Colonic mucosa (tissue), 4 donors: ENCODE measurements around the gene HDC. TPM values are rescaled to one million over a fixed set of nuclear protein-coding genes. Genes with fewer than 3 reads are reported as not detected.

Experiments
- DNase-seq: peaks from one replicate; pipeline ENCODE4 v3.0.0-alpha.2; 2020
- H3K27ac ChIP-seq: fragments of 200-600 bp; one replicate; pipeline ENCODE4 v1.8.0; 2021
- H3K27me3 ChIP-seq: fragments of 200-600 bp; one replicate; pipeline ENCODE4 v1.8.0; 2021
- H3K36me3 ChIP-seq: fragments of 200-600 bp; one replicate; pipeline ENCODE4 v1.8.0; 2021
- H3K4me1 ChIP-seq: fragments of 200-600 bp; one replicate; pipeline ENCODE4 v1.8.0; 2021; ENCODE audit warnings: mild to moderate bottlenecking
- H3K4me3 ChIP-seq: fragments of 200-600 bp; one replicate; pipeline ENCODE4 v1.8.0; 2021
- H3K9ac ChIP-seq, 2 donors: one replicate each; pipeline ENCODE4 v1.7.0; 2013; ENCODE audit warnings: control low read depth in 2 of 2, low read depth in 2 of 2, low read length in 2 of 2
- H3K9me3 ChIP-seq: fragments of 200-600 bp; one replicate; pipeline ENCODE4 v1.8.0; 2021
- intact Hi-C: fragments of 100-400 bp; cut with DNase I; formaldehyde crosslinking; loops from one replicate; pipeline ENCODE4 v1.14.1; 2022
- total RNA-seq, 2 donors: library from RNA; stranded (reverse); fragmentation: NEBNext Ultra II Directional in 1 of 2; extraction: Animal tissue kit (Norgen Biotek cat#: 25700) in 1 of 2; gene quantifications; one replicate each; pipeline ENCODE4 v1.2.1, GENCODE V29; 2021
- TF ChIP-seq, protein P1 (sequence below): fragments of 200-600 bp; IDR thresholded peaks from one replicate; pipeline ENCODE4 v1.8.0; 2022; ENCODE audit warnings: antibody characterized with exemption, mild to moderate bottlenecking
- donor health status: healthy.
- donor health status: DM: no; HTN: no; CAD: no.
- donor health status: DM: no; HTN: no; CAD: no.

The HDC gene
- total RNA-seq, 2 donors from 2014 or later = 2.0 to 4.1 TPM

DNA sequence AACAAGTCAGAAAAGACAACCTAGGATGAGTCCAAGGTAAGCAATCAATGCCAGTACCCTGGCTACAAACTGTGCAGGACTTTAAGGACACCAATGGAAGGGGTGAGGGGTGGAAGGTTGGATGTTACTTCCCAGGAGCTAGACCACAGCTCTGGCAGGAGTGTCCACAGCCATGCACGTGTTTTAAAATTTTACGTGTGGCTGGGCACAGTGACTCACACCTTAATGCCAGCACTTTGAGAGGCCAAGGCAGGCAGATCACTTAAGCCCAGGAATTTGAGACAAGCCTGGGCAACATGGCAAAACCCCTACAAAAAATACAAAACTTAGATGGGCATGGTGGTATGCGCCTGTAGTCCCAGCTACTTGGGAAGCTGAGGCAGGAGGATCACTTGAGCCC is 14.7 kb upstream of the HDC start:
- Histone ChIP-seq H3K27me3 (no peaks in the 10 kb centered on the region), H3K9me3 (no peaks in the 10 kb centered on the region), H3K27ac (no peak overlapping the region), H3K4me1 (no peaks in the 10 kb centered on the region), H3K36me3 (no peaks in the 10 kb centered on the region), H3K9ac (no peak overlapping the region), H3K4me3 (no peak overlapping the region)
- TF ChIP-seq, protein P1, sequence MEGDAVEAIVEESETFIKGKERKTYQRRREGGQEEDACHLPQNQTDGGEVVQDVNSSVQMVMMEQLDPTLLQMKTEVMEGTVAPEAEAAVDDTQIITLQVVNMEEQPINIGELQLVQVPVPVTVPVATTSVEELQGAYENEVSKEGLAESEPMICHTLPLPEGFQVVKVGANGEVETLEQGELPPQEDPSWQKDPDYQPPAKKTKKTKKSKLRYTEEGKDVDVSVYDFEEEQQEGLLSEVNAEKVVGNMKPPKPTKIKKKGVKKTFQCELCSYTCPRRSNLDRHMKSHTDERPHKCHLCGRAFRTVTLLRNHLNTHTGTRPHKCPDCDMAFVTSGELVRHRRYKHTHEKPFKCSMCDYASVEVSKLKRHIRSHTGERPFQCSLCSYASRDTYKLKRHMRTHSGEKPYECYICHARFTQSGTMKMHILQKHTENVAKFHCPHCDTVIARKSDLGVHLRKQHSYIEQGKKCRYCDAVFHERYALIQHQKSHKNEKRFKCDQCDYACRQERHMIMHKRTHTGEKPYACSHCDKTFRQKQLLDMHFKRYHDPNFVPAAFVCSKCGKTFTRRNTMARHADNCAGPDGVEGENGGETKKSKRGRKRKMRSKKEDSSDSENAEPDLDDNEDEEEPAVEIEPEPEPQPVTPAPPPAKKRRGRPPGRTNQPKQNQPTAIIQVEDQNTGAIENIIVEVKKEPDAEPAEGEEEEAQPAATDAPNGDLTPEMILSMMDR = no peak
- intact Hi-C loops = no loop called here
- no peak for DNase-seq

DNA sequence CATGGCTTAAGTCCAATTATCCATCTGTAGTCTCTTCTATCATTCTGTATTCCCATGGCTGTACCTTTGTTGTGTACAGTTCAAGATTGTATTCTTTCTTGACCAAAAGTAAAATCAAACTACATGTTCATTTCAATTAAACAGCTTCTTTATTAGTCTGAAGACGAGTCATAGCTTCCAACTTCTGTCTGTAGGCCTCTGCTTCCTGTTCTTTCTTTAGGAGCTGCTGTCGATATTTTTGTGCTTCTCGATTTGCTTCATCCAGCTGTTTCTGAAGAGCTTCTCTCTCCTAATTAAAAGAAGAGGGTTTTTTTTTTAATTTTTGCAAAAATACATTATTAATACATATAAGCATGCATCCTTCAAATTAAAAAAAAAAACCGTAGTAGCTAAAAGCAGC is 13.0 kb upstream of the HDC start:
- Histone ChIP-seq H3K9me3 (no peaks in the 10 kb centered on the region), H3K4me3 (no peak overlapping the region), H3K9ac (no peak overlapping the region), H3K36me3 (no peaks in the 10 kb centered on the region), H3K27me3 (no peaks in the 10 kb centered on the region), H3K4me1 (no peaks in the 10 kb centered on the region), H3K27ac (no peak overlapping the region)
- intact Hi-C loops = no loop called here
- TF ChIP-seq, protein P1 = no peak
- no peak for DNase-seq

DNA sequence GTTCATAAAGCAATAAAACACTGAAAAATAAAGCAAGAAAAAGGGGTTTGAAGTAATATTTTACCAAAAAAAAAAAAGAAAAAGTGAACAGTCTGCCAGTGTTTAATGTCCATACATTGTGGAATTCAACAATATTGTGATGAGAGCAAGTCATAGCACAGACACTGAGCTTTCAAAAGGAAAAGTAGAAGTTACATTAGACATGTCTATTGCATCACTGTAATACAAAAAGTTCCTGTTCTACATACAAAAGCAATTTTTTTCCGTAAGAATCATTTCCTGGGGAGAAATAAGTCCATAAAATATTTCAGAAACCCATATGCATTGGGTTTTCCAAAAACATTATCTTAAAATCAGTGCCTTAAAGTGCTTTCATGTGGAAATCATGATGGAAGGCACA is 11.8 kb upstream of the HDC start:
- no peaks in the 10 kb centered on the region for H3K4me1 ChIP-seq
- no peak for DNase-seq
- no peaks in the 10 kb centered on the region for H3K36me3 ChIP-seq
- no peaks in the 10 kb centered on the region for H3K27me3 ChIP-seq
- H3K9ac ChIP-seq = no peak overlapping the region
- TF ChIP-seq, protein P1 = no peak
- no peak overlapping the region for H3K4me3 ChIP-seq
- intact Hi-C loops = no loop called here
- H3K27ac ChIP-seq = no peak overlapping the region
- no peaks in the 10 kb centered on the region for H3K9me3 ChIP-seq

DNA sequence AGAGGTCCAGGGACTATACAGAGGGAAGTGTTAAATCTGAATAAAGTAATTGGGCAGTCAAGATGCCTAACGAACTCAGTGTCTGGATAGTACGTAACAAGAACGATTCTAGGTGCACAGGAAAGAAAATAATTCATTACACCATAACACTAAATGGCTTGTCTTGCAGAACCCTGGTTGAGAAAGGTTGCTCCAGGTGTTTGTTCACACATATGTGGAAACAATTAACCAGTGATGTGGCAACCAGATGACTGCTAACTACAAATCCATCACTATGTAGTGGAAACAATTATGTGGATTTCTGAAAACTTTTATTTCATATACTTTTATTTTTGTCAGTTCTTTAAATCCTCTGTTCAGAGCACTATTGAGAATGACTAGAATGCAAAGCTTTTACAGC is 10.4 kb upstream of the HDC start:
- H3K9ac ChIP-seq = no peak overlapping the region
- H3K36me3 ChIP-seq = no peaks in the 10 kb centered on the region
- H3K9me3 ChIP-seq = no peaks in the 10 kb centered on the region
- intact Hi-C loops = no loop called here
- no peaks in the 10 kb centered on the region for H3K4me1 ChIP-seq
- no peak overlapping the region for H3K27ac ChIP-seq
- no peak overlapping the region for H3K4me3 ChIP-seq
- H3K27me3 ChIP-seq = no peaks in the 10 kb centered on the region
- no peak for DNase-seq
- TF ChIP-seq, protein P1 = no peak

DNA sequence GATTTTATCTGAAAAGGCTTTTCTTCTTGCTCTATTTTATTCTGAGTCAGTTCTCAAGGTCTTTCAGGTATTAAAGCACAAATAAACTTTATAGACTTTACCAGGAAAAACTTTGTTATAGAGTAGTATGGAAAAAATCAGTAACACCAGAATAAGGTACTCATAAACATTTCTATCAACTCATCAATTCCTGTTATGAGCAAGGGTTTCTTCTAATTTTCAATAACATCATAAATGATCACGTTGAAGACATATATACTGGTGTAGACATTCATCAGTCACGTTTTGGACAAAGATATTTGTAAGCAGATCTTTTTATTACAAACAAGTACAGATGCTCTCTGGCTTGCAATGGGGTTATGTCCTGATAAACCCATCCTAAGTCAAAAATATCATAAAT is 9.6 kb upstream of the HDC start:
- intact Hi-C loops = no loop called here
- no peak for DNase-seq
- Histone ChIP-seq H3K4me1 (no peaks in the 10 kb centered on the region), H3K4me3 (no peak overlapping the region), H3K27ac (no peak overlapping the region), H3K9me3 (no peaks in the 10 kb centered on the region), H3K36me3 (no peaks in the 10 kb centered on the region), H3K9ac (no peak overlapping the region), H3K27me3 (no peaks in the 10 kb centered on the region)
- TF ChIP-seq, protein P1 = no peak

DNA sequence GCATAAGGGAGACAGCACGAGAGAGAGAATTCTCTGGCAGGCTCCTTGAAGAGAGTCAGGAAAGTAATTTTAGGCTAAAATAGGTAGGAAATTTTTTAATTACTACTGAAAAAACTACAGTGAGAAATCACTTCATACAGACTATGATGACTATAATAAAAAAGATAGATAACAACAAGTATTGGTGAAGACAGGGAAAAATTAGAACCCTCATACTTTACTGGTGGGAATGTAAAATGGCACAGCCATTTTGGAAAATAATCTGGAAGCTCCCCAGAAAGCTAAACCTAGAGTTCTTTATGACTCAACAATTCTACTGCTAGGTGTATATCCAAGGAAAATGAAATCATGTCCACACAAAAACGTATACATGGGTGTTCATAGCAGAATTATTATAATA is 2.1 kb upstream of the HDC start:
- H3K27me3 ChIP-seq = no peaks in the 10 kb centered on the region
- H3K9me3 ChIP-seq = no peaks in the 10 kb centered on the region
- no peak overlapping the region for H3K9ac ChIP-seq
- H3K27ac ChIP-seq = no peak overlapping the region
- no peak overlapping the region for H3K4me3 ChIP-seq
- no peaks in the 10 kb centered on the region for H3K4me1 ChIP-seq
- intact Hi-C loops = no loop called here
- TF ChIP-seq, protein P1 = no peak
- no peaks in the 10 kb centered on the region for H3K36me3 ChIP-seq
- DNase-seq = no peak
